GM19023 (cell line): ENCODE measurements around the gene RAB26.

Experiments used
- ATAC-seq: cut with Tn5 transposase; IDR thresholded peaks from one replicate; pipeline ENCODE4 v1.9.1; 2021; ENCODE audit warnings: mild to moderate bottlenecking, moderate library complexity; ENCODE audit not compliant: unreplicated experiment

RAB26 gene

GRCh38 chr16:2159175-2159838, 10.9 kb downstream of the RAB26 start:
- ATAC-seq: no peak

DNA sequence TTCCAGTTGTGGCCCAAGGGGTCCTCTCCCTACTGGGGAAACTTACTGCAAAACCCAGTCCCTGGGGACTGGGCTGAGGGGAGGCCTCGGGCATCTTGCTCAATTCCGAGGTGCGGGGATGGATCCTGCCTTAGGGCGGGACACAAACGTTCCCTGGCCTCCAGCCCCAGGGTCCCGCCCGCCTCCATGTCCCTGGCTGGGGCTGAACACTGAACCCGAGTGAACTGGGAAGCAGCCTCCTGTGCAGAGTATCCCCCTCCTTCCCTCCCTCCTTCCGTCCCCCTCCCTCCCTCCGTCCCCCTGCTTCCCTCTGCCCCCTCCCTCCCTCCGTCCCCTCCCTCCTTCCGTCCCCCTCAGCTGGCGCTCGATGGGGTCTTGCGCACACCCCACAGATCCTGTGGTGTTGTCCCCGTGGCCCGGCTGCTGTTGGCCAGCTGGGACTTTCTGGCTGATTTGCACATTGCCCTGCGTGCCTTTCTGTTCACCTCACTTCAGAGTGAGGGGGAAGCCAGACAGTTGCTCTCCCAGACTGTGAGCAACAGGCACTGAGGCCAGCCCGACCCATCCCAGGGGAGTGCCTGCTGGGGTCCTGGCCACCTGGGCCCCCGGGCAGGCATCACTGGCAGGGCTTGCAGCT, 12.6 kb downstream of the RAB26 start:
- no peak for ATAC-seq

- no peak for ATAC-seq
These were observed 13.5 kb downstream of the RAB26 start for GRCh38 chr16:2161911-2162310.

DNA sequence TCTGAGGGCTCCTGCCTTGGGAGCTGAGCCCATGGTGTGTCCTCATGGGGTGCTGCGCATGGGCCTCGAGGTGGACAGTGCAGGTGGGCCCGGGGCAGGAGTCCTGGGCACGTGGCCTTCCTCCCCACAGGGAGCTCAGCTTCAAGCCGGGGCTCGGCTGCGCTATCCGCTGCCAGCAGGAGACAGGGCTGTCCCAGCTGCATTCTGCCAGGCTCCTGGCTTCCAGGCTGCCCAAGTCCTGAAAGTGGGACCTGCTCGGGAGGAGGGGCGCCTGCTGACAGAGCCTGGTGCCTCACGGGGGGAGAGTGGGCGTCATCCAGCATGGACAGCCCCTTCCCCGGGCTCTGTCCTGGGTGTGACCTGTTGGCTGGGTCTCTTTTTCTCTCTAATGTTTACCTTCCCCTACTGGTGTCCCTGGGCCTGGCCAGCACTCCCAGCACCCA, 14.3 kb downstream of the RAB26 start:
- no peak for ATAC-seq

GRCh38 chr16:2163211-2163881, 14.9 kb downstream of the RAB26 start:
- no peak for ATAC-seq

- ATAC-seq: no peak
These were observed 17.4 kb downstream of the RAB26 start for GRCh38 chr16:2165861-2166260.

DNA sequence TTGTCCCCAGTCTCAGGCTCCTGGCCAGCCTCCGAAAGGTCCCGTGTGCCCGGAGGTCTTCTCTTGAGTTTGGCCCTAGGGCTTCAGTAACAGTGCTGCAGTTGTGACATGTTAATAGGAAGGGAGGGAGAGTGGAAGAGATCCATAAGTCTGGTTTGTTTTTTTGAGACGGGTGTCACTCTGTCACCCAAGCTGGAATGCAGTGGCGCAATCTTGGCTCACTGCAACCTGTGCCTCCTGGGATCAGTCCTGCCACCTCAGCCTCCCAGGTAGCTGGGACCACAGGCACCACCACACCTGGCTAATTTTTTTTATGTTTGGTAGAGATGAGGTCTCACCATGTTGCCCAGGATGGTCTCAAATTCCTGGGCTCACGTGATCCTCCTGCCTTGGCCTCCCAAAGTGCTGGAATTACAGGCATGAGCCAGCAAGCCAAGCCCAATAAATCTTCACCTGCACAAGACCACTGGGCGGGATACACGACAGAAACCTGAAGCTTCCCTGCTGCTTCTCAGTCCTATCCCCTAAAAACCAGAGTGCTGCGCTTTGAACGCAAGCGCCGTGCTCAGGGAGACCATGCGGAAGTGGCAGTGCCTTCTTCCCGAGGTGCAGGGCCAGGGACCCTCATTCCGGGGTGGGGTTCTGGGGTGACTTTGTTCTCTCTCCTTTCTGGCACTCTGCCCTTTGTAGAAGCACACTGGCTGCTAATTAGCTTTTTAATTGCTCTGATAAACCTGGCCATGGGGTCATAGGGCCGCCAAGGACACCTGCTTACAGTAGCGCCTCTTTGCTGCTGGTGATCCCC, 18.0 kb downstream of the RAB26 start:
- ATAC-seq: no peak

DNA sequence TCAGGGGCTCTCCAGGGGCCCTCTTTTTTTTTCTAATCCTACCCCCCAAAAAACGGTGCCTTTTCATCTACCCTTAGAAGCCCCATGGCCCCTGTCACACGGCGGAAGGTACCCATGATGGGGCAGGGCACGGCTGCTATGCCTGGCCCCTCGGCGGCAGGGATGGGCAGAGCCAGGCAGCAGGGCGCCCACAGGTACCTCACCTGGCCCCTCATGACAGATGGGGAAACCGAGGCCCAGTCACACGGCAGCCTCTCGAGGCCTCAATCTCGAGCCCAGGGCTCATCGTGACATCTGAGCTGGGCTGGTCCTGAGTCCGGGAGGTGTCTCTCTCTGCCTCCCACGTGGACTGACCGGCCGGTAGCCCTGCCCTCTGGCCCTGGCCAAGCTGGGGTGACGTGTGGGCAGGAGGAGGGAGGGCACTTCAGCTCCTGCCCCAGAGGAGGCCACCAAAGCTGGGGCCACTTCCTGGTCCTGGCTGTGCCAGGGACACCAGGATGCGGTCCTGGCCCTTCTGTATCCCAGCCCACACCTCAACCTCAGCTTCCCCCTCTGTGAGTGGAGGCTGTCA, 18.7 kb downstream of the RAB26 start:
- ATAC-seq: no peak

GRCh38 chr16:2170080-2170479, 21.7 kb downstream of the RAB26 start:
- no peak for ATAC-seq

DNA sequence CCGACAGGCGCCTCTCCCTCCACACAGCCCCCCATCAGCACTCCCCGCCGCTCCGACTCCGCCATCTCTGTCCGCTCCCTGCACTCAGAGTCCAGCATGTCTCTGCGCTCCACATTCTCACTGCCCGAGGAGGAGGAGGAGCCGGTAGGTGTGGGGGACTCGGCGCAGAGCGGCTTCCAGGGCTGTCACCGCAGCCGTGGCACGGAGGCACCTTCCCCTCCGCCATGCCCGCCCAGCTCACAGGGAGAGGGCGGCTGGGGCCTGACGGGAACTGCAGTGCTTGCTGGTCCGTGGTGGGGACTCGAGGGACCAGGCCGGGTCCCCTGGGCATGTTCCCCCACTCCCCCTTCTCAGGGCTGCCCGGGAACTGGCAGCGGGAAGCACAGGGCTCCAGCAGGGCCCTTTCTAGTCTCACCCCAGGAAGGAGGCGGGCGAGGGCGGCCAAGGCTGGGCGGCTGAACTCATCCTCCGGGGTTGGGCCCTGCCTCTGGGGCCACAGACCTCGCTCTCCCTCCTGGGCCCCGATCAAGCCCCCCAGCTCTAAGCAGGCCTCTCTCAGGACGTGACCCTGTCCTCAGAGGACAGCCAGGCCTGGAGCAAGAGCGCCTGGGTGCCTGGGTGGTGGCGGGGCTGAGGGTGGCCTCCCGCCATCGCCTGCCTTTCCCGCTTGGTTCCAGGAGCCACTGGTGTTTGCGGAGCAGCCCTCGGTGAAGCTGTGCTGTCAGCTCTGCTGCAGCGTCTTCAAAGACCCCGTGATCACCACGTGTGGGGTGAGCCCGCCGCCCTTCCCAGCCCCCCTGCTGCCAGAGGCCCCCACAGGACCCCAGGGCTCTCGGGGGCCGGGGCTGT, 22.4 kb downstream of the RAB26 start:
- ATAC-seq: no peak

DNA sequence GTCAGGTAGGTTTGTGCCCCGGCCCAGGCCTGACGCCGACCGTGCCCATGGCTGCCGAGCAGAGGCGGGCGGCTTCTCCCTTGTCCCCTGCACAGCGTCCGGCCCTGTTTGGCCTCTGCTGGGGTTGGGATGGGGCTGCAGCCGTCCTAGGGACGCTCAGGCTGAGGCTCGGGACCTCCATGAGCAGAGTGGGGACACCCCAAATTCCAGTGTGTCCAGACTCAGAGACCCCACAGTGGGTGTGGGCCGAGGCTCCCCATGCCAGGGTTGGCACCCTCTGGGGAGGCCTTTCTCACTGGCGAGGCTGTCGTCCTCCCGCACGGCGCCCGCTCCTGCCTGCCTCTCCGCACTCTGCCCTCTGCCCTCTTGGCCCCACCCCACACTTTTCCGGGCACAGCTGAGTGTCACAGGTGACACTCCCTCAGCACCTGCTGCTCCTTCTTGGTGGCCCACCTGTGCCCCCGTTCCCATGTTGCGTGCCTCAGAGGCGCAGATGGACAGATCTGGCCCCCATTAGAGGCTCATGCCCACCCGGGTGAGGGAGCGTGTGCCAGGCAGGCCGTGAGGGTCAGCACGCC, 23.3 kb downstream of the RAB26 start:
- ATAC-seq: no peak

- no peak for ATAC-seq
These were observed 24.4 kb downstream of the RAB26 start for GRCh38 chr16:2172688-2173335.

DNA sequence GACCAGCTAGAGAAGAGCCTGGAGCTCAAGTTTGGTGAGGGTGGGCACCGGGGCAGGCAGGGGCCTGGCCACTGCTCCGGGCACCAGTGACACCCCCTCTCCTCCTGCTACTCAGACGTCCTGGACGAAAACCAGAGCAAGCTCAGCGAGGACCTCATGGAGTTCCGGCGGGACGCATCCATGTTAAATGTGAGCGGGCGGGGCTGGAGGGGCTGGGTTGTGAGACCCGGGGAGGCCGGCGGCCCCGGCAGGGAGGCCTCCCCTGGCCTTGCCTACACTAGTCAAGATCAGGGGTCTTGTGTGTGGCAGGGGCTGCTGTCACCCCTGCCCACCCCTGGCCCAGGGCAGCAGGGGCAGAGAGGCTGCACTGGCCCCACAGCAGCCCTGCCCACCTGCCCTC, 24.9 kb downstream of the RAB26 start:
- ATAC-seq: no peak

- ATAC-seq: no peak
These were observed 25.5 kb downstream of the RAB26 start for GRCh38 chr16:2173916-2174315.

DNA sequence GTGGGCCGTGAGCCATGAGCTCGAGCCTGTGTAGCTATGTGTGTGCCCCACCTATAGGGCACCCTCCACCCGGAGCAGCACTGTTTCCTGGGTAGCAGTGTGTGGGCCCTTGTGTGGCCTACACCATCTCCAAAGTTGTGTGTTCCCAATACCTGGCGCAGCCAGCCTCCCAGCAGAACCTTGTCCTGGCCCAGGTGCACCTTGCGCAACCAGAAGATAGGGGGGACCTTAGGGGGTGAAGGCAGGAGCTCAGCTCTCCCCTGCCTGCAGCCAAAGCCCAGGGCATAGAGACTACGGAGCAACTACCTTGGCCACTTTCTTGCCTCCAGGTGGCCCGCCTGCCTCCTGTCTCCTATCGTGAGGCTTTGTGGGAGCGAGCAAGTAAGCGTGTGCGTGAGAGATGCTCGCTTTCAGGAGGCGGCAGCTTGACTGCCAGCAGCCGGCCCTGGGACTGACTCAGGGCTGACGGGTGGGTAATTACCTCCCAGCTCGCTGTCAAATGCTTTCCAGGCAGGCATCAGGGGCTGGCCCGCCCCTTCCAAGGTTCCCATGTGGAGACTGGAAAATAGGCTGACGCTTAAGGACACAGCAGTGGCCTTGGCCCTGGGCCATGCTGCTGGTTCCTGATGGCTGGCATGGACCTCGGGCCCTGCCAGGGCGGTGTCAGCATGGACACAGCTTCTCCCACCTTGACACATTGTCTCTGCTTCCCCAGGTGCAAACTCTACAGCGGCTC, 26.1 kb downstream of the RAB26 start:
- no peak for ATAC-seq

DNA sequence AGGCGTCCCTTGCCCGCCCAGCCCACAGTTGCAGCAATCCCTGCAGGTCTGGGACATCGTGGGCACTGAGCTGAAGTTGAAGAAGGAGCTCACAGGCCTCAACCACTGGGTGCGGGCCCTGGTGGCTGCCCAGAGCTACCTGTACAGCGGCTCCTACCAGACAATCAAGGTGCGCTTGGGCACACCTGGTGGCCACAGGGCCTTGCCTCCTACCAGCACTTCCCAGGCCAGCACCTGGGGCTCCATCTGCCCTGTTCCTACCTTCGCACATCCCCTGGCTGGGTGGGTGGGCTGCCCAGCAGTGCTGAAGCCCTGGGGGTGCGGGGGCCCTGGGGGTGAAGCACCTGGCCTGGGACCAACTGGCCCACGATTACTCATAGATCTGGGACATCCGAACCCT, 27.0 kb downstream of the RAB26 start:
- ATAC-seq: no peak

GRCh38 chr16:2176047-2176446, 27.6 kb downstream of the RAB26 start:
- no peak for ATAC-seq

DNA sequence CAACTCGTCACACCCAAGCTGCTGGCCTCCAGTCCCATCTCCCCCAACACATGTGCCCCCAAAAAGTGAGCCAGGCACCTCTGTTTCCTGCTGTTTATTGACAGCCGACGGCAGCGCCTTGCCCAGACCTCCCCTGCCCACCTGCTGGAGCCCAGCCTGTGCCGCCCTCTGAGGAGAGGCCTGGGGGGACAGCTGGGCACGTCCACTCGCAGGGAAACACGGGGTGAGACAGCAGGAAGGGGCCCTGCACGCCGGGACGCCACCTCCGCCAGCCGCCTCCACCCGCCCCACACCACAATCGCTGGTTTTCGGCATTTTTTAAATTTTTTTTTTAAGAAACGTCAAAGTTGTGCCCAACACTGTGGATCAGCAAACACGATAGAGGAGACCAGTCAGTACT, 28.7 kb downstream of the RAB26 start:
- ATAC-seq: no peak

DNA sequence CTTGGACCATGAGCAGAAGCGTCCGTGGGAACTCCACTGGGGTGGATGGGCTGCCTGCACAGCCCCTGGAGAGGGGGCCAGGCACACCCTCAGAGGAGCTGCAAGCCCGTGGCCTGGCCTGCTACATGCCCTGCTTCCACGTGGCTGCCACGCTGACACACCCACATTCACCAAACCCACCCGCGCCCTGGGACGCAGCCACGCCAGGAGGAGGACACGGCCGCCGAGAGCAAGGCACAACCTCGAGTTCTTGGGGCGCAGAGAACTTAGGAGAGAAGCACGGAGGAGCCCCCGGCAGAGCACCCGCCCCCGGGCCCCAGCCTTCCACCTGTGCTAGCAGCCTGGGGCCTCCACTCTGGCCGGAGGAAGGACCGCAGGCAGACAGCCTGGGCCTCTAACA, 29.1 kb downstream of the RAB26 start:
- ATAC-seq: no peak
